Superior temporal gyrus (tissue), 1 donor: ENCODE data around the gene KRTAP10-6.
"Not testable (repeated sequence)": the region's sequence is repeated elsewhere in the genome, so short reads cannot be mapped to it uniquely, and the experiment has no call there.

ENCODE experiments used
- DNase-seq: peaks from one replicate; pipeline ENCODE4 v3.0.0-alpha.2; 2016; ENCODE audit errors: extremely low spot score

Gene KRTAP10-6

DNA sequence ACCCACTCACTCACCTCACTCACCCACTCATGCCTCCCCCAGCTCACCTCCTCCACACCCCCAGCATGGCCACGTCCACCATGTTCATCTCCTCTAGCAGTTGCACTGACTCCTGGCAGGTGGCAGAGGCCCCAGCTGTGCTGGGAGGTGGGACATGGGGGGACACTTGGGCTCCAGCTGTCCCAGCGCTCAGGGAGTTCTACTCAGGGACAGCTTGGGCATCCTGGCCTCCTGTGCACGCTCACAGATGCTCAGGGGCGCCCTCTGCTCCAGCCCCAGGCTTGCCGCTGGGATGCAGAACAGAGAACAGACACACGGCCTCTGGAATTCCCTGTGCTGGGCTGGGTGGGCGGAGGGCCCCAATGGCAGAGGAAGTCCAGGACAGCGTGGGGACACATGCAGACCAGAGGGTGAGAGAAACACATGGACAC is 24.8 kb upstream of the KRTAP10-6 start:
- no peak for DNase-seq

DNA sequence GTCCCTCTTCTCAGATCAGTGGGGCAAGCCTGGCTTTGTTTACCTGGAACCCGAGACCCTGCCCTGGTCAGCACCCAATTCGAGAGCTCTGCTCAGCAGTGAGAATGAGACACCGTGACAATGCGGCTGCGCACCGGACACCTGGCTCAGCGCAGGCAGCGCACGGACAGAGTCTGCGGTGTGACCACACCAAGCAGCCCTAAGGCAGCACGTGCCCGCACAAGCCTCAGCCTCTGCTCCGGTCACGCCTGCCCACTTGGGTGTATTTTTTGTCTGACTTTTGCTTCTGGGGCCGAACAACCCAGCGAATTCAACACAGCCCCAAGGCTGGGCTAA is 24.3 kb upstream of the KRTAP10-6 start:
- DNase-seq: no peak

DNA sequence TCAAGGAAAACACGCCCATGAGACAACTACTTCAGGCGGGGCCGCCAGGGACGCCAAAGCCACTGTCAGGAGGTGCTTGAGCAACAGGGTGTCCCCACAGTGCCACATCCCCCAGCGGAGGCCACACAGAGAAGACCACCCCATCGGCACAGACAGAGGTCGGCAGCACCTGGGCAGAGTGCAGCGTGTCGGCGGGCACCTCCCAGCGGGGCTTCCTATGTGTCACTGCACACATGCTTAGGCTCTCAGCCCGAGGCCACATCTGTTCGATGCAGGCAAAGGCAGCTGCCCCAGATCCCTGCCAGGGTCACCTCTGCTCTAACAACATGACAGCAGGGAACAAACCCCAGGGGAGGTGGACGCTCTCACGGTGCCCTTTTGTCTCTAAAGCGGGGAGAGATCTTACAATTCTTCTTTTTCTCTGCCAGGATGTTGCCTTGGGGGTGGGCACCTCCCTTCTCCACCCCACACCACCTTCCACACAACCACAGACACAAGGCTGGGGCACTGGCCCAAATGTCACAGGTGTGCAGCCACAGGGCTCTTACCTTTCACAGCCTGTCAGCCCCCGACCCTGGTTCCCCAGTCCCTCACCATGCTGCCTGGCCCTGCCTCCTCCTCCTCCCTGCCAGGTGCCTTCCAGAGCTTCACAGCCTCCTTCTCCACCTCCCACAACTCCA is 23.7 kb upstream of the KRTAP10-6 start:
- DNase-seq: no peak

DNA sequence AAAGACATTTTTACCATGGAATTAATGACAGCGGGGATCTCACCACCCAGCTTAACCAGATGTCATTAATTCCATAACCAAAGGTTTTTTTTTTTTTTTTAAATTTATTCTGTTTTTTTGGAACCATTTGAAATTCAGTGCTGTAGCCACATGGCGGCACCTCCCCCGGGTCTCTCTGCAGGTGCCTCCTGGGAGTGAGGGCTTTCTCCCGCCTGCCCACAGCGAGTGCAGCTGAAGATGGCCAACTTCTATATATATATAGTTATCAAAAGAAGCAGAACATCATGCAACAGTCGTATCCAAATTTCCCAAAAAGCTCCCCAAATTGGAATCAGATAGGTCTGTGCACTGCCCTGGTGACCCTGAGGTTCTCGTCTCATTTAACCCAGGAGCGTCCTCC is 23.2 kb upstream of the KRTAP10-6 start:
- no peak for DNase-seq

DNA sequence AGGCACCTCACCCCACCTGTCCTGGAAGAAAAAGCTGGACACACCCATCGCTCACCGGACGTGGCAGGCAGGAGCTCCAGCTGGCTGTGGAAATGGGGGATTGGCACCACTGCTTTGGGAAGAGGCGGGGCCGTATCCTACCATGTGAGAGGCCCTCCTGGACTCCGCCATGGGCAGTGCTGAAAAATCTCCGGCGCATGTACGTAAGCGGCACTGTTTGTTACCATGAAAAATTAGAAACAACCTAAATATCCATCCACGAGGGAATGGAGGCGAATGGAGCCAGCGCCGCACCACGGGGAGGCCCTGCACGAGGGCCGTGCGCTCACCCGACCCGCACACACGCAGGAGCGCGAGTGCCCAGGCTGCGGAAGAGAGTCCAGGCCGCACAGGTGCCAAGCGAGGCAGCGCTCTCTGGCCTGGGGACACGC is 22.7 kb upstream of the KRTAP10-6 start:
- no peak for DNase-seq

DNA sequence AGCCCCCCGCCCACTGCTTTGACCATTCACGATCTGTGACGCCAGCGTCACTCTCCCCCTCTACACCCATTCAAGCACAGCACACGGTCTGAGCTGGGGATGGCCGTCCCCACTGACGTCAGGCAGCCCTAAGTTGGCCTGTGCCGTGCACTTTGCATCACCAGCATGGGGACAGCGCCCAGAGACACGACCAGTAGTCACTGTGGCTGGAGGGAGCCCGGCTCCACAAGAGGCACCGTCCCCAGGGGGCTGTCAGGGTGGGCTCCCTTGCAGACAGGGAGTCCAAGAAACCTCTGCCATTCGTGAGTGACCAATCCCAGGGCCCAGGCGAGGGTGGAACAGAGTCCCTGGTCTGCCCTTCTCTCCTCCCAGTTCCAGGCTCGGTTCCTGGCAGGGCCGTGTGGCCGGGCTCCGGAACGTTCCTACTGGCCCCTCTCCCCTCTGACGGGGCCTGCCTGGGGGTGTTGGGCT is 21.9 kb upstream of the KRTAP10-6 start:
- no peak for DNase-seq

DNA sequence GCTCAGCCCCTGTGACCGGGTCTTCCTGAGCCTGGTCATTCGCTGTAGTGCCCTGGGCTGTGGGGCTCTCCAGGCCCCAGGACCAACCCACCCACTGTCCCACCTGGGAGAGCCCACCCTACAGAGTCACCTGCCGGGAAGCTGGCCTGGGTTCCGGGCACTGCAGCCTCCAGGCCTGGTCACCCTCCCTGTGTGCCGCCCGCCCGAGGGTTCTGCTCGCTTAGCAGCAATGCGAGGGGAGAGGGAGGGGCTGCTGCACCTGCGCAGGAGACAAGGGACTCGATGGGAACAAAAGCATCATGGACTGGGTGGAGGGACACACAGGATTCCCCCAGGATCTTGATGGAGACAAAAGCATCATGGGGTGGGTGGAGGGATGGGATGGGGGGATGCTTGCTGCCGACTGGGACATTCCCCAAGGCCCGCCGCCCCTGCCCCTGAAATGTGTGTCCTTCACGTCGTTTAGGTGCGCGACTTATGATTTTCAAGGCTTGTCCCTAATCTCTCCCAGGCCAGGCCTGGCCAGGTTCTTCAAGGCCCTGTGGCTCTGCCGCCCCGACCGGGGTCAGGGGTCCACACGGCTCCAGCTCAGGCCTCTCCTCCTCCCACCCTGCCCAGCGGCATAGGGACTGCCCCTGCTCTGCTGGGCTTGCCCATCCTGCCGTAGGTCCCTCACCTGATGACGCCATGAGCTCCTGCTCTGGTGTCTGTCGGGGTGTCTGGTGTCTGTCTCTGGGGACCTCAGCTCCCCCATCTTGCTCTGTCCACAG is 21.3 kb upstream of the KRTAP10-6 start:
- DNase-seq: no peak

DNA sequence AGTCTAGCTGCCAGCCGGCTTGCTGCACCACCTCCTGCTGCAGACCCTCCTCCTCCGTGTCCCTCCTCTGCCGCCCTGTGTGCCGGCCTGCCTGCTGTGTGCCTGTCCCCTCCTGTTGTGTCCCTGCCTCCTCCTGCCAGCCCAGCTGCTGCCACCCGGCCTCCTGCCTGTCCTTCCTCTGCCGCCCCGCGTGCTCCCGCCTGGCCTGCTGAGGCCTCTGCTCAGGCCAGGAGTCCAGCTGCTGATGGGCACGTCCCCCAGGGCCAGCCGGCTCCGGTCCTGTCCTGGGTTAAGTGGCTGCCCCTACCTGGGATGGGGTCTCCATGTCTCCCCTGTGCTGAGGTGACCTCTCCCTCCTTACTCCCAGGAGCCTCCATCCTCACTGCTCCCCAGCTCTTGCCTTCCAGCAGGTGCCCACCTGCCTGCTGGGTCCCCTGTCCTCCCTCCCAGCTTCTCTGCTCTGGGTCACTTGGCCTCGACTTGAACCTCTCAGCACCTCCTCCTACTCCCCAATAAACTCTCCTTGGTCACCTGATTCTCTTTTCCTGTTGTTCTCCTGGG is 20.4 kb upstream of the KRTAP10-6 start:
- DNase-seq: no peak

DNA sequence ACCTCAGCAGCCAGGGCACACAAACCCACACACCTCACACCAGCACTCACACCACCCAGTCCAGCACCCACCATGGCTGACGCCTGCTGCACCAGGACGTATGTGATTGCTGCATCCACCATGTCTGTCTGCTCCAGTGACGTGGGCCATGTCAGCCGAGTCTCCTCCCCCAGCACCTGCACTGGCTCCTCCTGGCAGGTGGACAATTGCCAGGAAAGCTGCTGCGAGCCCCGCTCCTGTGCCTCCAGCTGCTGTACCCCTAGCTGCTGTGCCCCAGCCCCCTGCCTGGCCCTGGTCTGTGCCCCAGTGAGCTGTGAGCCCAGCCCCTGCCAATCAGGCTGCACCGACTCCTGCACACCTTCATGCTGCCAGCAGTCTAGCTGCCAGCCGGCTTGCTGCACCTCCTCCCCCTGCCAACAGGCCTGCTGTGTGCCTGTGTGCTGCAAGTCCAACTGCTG is 19.8 kb upstream of the KRTAP10-6 start, which contains the start of gene KRTAP10-8:
KRTAP10-8 (plus strand) TSS at position 51 of the 458 bp plus-strand sequence; CDS start at position 73, 22 bp downstream.
- no peak for DNase-seq

DNA sequence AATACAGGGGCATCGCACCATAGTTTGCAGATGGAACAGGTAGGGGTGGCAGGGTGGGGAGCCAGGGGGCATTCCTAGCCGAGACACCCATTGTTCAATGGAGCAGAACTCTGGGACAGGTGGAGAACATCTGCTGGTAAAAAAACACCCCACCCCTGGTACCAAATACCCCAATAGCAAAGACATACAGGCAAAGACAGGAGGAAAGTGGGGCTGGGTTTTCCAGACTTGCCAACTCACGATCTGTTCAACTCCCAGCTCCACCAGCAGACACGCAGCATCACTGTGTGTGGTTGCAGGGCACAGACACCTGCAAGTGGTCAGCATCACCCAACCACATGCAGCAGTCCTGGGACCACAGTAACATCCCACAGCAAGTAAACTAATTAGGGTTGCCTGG is 19.2 kb upstream of the KRTAP10-6 start:
- no peak for DNase-seq

DNA sequence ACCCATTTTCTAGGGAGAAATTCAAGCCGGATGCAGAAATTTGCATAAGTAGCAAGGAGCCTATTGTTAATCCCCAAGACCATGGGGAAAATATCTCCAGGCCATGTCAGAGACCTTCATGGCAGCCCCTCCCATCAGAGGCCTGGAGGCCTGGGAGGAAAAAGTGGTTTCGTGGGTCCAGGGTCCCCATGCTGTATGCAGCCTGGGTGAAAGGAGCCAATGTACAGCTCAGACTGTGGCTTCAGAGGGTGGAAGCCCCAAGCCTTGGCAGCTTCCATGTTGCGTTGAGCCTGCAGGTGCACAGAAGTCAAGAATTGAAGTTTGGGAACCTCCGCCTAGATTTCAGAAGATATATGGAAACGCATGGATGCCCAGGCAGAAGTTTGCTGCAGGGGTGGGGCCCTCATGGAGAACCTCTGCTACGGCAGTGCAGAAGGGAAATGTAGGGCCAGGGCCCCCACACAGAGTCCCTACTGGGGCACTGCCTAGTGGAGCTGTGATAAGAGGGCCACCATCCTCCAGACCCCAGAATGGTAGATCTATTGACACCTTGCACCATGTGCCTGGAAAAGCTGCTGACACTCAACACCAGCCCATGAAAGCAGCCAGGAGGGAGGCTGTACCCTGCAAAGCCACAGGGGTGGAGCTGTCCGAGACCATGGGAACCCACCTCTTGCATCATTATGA is 18.0 kb upstream of the KRTAP10-6 start:
- not testable (repeated sequence) for DNase-seq

DNA sequence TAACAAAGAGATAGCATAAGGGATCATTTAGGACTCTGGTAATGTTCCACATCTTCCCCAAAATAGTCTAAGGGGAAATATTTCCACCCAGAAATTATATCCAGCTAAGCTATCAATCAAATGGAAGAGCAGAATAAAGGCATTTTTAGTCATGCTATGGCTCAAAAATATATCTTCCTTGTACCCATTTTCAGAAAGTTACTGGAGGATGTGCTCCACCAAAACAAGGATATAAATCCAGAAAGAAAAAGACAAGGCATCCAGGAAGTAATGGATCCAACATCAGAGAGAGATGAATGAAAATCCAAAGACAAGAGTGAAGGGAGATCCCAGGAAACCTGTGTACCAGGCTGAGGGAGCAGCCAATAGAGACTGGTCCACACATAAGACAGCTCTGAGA is 16.9 kb upstream of the KRTAP10-6 start:
- no peak for DNase-seq

DNA sequence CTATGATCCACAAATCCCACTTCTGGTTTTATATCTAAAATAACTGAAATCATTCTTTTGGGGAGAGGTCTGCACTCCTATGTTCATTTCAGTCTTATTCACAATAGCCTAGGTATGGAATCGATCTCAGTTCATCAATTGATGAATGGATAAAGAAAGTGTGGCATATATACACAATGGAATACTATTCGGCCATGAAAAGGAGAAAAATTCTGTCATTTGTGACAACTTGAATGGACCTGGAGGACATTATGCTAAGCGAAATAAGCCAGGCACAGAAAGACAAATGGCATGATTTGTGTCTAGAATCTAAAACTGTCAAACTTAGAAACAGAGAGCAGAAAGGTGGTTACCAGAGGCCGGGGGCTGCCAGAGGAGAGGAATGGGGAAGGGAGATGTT is 14.2 kb upstream of the KRTAP10-6 start:
- DNase-seq: no peak

DNA sequence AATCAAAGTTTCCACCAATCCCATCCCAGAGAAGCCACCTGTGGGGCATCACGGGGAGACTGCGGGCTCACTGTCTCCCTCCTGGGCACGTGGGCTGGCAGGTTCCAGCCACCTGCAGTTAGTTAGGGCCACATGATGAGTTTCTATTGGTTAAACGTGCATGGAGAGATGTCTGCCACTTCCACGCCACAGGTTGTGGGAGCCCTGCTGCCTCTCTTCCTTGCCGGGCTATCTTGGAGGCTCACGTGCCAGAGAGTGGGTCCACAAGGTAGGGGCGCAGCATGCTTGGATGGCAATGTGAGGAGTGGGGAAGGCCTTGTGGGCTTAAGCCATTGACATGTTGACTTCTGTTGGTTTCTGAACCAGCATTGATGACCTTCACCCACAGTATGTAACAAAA is 11.6 kb upstream of the KRTAP10-6 start:
- no peak for DNase-seq

DNA sequence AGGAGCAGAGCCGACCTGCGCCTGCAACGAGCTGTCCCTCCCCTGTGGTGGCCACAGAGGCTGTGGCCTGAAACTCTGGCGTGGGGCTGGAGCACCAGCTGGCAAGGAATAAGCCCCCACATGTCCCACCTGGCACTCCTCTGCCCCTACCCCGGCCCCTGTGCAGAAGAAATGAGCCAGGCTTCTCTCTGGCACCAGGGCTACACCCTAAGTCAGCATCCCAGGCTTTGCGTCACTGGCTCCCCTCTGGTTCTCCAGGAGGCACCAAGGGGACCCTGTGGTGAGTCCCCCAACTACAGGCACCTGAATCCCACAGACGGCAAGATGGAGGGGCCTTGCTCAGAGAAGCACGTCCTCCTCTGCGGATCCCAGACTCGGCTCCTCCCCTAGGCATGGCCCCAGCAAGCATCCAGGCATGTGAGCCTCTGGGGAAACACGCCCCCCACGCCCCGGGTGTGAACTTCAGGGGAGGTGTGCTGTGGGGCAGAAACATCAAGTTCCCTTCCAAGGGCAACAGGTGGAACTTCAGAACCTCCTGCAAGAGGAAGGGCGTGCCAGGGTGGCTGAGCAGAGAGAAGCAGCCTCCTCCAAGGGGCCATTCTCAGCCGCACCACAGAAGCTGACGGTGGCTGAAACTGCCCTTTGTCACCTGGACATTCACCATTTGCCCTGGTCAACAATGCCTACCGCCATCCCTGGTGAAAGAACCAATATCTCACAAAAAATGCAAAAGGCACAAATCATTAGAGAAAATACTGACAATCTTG is 11.0 kb upstream of the KRTAP10-6 start:
- no peak for DNase-seq

DNA sequence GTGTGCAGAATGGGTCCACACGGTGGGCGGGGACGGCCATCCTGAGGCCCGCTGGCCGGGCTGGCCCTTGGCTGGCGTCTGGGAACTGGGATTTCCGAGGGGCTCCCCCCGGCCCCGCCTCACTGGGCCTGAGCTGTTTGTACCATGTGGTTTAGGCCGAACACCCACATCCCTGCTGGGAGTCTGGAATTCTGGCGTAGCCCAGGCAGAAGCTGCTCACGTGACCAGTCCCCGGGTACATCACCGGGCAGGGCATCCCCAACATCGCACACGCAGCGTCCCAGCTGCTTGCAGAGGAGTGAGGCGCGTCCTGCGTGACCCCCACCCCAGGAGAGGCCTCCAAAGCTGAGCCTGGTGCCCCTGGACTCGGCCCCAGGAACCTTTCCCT is 10.2 kb upstream of the KRTAP10-6 start:
- DNase-seq: no peak

DNA sequence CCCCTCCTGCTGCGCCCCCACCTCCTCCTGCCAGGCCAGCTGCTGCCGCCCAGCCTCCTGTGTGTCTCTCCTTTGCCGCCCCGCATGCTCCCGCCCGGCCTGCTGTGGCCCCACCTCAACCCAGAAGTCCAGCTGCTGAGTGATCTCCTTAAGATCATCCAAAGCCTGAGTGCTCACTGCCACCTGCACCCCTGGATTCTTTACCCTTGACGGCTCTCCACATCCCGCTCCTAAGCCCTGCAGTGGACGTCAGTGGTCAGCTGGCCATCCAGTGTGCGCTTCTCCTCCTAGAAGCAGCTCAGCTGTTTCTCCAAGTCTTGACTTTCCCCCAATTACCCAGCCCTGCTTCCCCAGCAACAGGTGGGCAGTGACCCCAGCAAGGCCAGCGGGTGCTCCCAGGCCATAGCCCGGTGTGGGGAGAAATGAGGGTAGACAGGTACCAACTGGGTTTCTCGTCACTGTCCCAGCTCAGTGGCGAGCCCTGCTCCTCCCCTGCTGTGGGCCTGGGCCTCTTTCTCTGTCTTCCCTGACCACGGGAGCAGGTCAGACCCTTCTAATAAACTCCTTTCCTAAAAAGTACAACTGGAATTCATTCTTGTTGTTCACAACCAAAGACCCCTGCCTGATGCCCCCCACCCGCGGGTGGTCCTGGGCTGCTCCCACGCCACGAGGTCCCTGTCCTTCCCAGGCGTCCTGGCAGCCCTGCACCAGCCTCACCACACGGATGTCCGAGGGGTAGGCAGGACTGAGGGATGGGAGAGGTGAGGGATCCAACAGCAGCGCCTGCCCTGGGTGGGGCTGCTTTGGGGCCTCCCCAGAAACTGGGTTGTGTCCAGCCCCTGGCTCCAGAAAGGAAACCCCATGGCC is 9.5 kb upstream of the KRTAP10-6 start:
- DNase-seq: no peak

DNA sequence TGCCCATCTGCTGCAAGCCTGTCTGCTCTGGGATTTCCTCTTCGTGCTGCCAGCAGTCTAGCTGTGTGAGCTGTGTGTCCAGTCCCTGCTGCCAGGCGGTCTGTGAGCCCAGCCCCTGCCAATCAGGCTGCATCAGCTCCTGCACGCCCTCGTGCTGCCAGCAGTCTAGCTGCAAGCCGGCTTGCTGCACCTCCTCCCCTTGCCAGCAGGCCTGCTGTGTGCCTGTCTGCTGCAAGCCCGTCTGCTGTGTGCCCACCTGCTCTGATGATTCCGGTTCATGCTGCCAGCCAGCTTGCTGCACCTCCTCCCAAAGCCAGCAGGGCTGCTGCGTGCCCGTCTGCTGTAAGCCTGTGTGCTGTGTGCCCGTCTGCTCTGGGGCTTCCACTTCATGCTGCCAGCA is 8.8 kb upstream of the KRTAP10-6 start:
- DNase-seq: not testable (repeated sequence)

DNA sequence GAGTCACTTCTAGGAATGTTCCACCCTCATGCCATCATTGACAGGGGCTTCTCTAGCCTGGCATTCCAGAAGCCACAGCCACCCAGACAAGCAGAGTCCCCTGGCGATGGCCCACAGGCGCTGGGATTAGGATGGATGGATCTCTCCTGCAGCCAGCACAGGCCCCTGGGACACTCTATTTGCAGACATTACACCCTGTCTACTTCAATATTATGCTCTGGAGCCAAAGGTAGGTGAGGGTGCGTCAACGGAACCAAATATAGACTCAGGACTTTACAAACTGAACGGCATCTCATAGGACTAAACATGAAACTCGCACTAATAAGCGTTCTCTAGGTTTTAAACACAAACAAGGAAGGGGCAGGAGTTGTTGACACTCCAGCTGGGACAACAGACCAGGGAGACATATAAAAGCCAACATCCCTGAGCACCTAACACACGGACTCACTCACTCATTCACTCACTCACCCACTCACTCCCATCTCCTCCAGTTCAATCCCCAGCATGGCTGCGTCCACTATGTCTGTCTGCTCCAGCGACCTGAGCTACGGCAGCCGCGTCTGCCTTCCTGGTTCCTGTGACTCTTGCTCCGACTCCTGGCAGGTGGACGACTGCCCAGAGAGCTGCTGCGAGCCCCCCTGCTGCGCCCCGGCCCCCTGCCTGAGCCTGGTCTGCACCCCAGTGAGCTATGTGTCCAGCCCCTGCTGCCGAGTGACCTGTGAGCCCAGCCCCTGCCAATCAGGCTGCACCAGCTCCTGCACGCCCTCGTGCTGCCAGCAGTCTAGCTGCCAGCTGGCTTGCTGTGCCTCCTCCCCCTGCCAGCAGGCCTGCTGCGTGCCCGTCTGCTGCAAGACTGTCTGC is 8.0 kb upstream of the KRTAP10-6 start, which contains the start of gene KRTAP10-7:
KRTAP10-7 (plus strand) TSS at position 480 of the 861 bp plus-strand sequence; CDS start at position 505, 25 bp downstream.
- not testable (repeated sequence) for DNase-seq
